RWPE2 (cell line): ENCODE results near the gene ANGPTL5.
"Not testable (repeated sequence)": the region's sequence is repeated elsewhere in the genome, so short reads cannot be mapped to it uniquely, and the experiment has no call there.

ENCODE experiments used
- ATAC-seq: fragments of 200-7000 bp; cut with Tn5 transposase; 3 replicates; pipeline ENCODE4 v1.9.1; 2021; ENCODE audit warnings: low read depth
- DNase-seq: peaks from one replicate; pipeline ENCODE4 v3.0.0-alpha.2; 2020; ENCODE audit warnings: low spot score
- H3K27ac ChIP-seq: fragments of 450-650 bp; 2 replicates; pipeline ENCODE4 v1.5.1; 2017; ENCODE audit warnings: mild to moderate bottlenecking; ENCODE audit not compliant: poor library complexity, severe bottlenecking
- H3K27me3 ChIP-seq: fragments of 250-450 bp; sonication (Bioruptor Pico); 2 replicates; pipeline ENCODE4 v1.5.1; 2021; ENCODE audit warnings: mild to moderate bottlenecking, moderate library complexity; ENCODE audit not compliant: insufficient read depth, poor library complexity, severe bottlenecking
- H3K36me3 ChIP-seq: fragments of 250-450 bp; sonication (Bioruptor Pico); 2 replicates; pipeline ENCODE4 v1.5.1; 2020; ENCODE audit warnings: low read depth, mild to moderate bottlenecking, moderate library complexity
- H3K4me1 ChIP-seq: fragments of 250-450 bp; sonication (Bioruptor Pico); 2 replicates; pipeline ENCODE4 v1.5.1; 2021; ENCODE audit warnings: mild to moderate bottlenecking, moderate library complexity; ENCODE audit not compliant: insufficient read depth, poor library complexity, severe bottlenecking
- H3K4me3 ChIP-seq: fragments of 250-450 bp; sonication (Bioruptor Pico); 2 replicates; pipeline ENCODE4 v1.5.1; 2021; ENCODE audit warnings: mild to moderate bottlenecking, moderate library complexity; ENCODE audit not compliant: severe bottlenecking
- H3K9me3 ChIP-seq: fragments of 250-450 bp; sonication (Bioruptor Pico); 2 replicates; pipeline ENCODE4 v1.5.1; 2021; ENCODE audit warnings: mild to moderate bottlenecking, moderate library complexity; ENCODE audit not compliant: severe bottlenecking
- CTCF ChIP-seq: fragments of 450-650 bp; IDR thresholded peaks from one replicate; pipeline ENCODE4 v1.5.1; 2017; ENCODE audit warnings: mild to moderate bottlenecking, moderate library complexity; ENCODE audit not compliant: poor library complexity, severe bottlenecking

ANGPTL5 gene

GRCh38 chr11:101860696-101861427, 55.5 kb downstream of the ANGPTL5 start:
- no peaks in the 10 kb centered on the region for H3K36me3 ChIP-seq
- no peaks in the 10 kb centered on the region for H3K9me3 ChIP-seq
- DNase-seq (no peak), ATAC-seq (peak; percentile 78)
- H3K4me3 ChIP-seq, result no peak overlapping the region
- no peak overlapping the region for H3K27ac ChIP-seq
- TF ChIP-seq CTCF, result peak; percentile 90
- H3K27me3 ChIP-seq, result no peaks in the 10 kb centered on the region
- H3K4me1 ChIP-seq, result peaks cover 14% of the 10 kb centered on the region

- H3K4me1 ChIP-seq, H3K36me3 ChIP-seq, DNase-seq, H3K4me3 ChIP-seq, H3K27me3 ChIP-seq, H3K27ac ChIP-seq, ATAC-seq, H3K9me3 ChIP-seq: not testable (repeated sequence)
Observed at GRCh38 chr11:101852260-101852659, 64.1 kb downstream of the ANGPTL5 start.

- H3K36me3 ChIP-seq, result no peaks in the 10 kb centered on the region
- H3K9me3 ChIP-seq, result no peaks in the 10 kb centered on the region
- ATAC-seq (no peak), DNase-seq (no peak)
- no peaks in the 10 kb centered on the region for H3K4me1 ChIP-seq
- no peak overlapping the region for H3K27ac ChIP-seq
- no peaks in the 10 kb centered on the region for H3K27me3 ChIP-seq
- no peak overlapping the region for H3K4me3 ChIP-seq
- TF ChIP-seq CTCF, result peak; percentile 66
Observed at GRCh38 chr11:101848262-101848661, 68.1 kb downstream of the ANGPTL5 start.

- no peak overlapping the region for H3K4me3 ChIP-seq
- no peaks in the 10 kb centered on the region for H3K36me3 ChIP-seq
- TF ChIP-seq CTCF, result no peak
- no peak overlapping the region for H3K27ac ChIP-seq
- no peaks in the 10 kb centered on the region for H3K9me3 ChIP-seq
- no peak for DNase-seq
- ATAC-seq, result no peak
- no peaks in the 10 kb centered on the region for H3K27me3 ChIP-seq
- H3K4me1 ChIP-seq, result no peaks in the 10 kb centered on the region
Observed at GRCh38 chr11:101844608-101845007, 71.7 kb downstream of the ANGPTL5 start.

- Histone ChIP-seq H3K27me3 (no peaks in the 10 kb centered on the region), H3K27ac (no peak overlapping the region), H3K36me3 (no peaks in the 10 kb centered on the region), H3K4me3 (no peak overlapping the region), H3K9me3 (no peaks in the 10 kb centered on the region), H3K4me1 (no peaks in the 10 kb centered on the region)
- ATAC-seq, result no peak
- no peak for DNase-seq
- no peak for TF ChIP-seq CTCF
Observed at GRCh38 chr11:101840704-101841103, 75.6 kb downstream of the ANGPTL5 start.
